Spleen (tissue), 11 donors: Measurements from ENCODE around the gene ST8SIA2. TPM values are rescaled to one million over a fixed set of nuclear protein-coding genes. Genes with fewer than 3 reads are reported as not detected.

Experiments used
- DNase-seq: peaks from one replicate; pipeline ENCODE4 v3.0.0-alpha.2; 2020
- H3K27ac ChIP-seq, 8 donors: fragments of 200-600 bp; sonication (generic) in 7 of 8; 1 replicate in 4 of 8; 2 replicates in 4 of 8; pipeline versions ENCODE4 v1.5.0 to v1.8.0; 2016 to 2021; ENCODE audit warnings: inconsistent platforms in 4 of 8, mild to moderate bottlenecking in 4 of 8, moderate library complexity in 1 of 8
- H3K27me3 ChIP-seq, 7 donors: fragments of 200-600 bp; sonication (generic) in 6 of 7; replicated peaks in 1 of 7; 1 replicate in 4 of 7; 2 replicates in 3 of 7; pipeline versions ENCODE4 v1.5.0 to v1.8.0; 2016 to 2021; ENCODE audit warnings: inconsistent platforms in 3 of 7, mild to moderate bottlenecking in 1 of 7
- H3K36me3 ChIP-seq, 6 donors: fragments of 200-600 bp; sonication (generic) in 5 of 6; 1 replicate in 4 of 6; 2 replicates in 2 of 6; pipeline versions ENCODE4 v1.5.0 to v1.8.0; 2016 to 2021; ENCODE audit warnings: inconsistent platforms in 2 of 6
- H3K4me1 ChIP-seq, 6 donors: fragments of 200-600 bp; sonication (generic) in 5 of 6; 1 replicate in 3 of 6; 2 replicates in 3 of 6; pipeline versions ENCODE4 v1.5.0 to v1.8.0; 2016 to 2021; ENCODE audit warnings: inconsistent platforms in 3 of 6
- H3K4me3 ChIP-seq, 8 donors: fragments of 200-600 bp; sonication (generic) in 7 of 8; 1 replicate in 4 of 8; 2 replicates in 4 of 8; pipeline versions ENCODE4 v1.5.0 to v1.8.0; 2016 to 2021; ENCODE audit warnings: inconsistent platforms in 4 of 8, mild to moderate bottlenecking in 4 of 8, moderate library complexity in 2 of 8
- H3K9me3 ChIP-seq, 8 donors: fragments of 200-600 bp; sonication (generic) in 7 of 8; 1 replicate in 4 of 8; 2 replicates in 4 of 8; pipeline versions ENCODE4 v1.5.0 to v1.8.0; 2016 to 2021; ENCODE audit warnings: inconsistent platforms in 4 of 8
- POLR2A ChIP-seq, 3 donors: fragments of 450-650 bp; IDR thresholded peaks; one replicate each; pipeline ENCODE4 v1.5.1; 2017; ENCODE audit warnings: antibody characterized with exemption in 3 of 3, mild to moderate bottlenecking in 1 of 3
- POLR2AphosphoS5 ChIP-seq, 3 donors: sonication (generic); formaldehyde crosslinking; IDR thresholded peaks; one replicate each; pipeline ENCODE4 v1.5.1; 2017; ENCODE audit warnings: antibody characterized with exemption in 3 of 3
- WGBS, 5 donors: extraction: QIAGEN DNeasy Blood & Tissue Kit in 3 of 5; methylation state at CpG; one replicate each; pipeline versions ENCODE4 v1.1.5 to v1.1.7; 2013 to 2018; 5-methylcytosine and 5-hydroxymethylcytosine counted together
- intact Hi-C: fragments of 100-400 bp; cut with DNase I; formaldehyde crosslinking; loops from one replicate; pipeline ENCODE4 v1.15.0; 2023; ENCODE audit warnings: low total_unique reads
- polyA plus RNA-seq, 3 donors: library from polyadenylated mRNA; stranded (reverse); fragments of 200-250 nt; gene quantifications; one replicate each; pipeline ENCODE4 v1.2.1, GENCODE V29; 2013
- total RNA-seq, 7 donors: library from RNA; depleted of rRNA in 3 of 7; stranded (reverse); fragments of >200 nt in 3 of 7; fragmentation: NEBNext Ultra II Directional in 4 of 7; extraction: Animal tissue kit (Norgen Biotek cat#: 25700) in 4 of 7; gene quantifications; one replicate each; pipeline versions ENCODE4 v1.1.0 to v1.2.1, GENCODE V29; 2016 to 2021
- TF ChIP-seq, protein P1 (sequence below), 11 experiments: fragments of 200-600 bp in 7 of 11; fragments of 450-650 bp in 4 of 11; sonication (generic) in 4 of 11; IDR thresholded peaks in 8 of 11; conservative IDR thresholded peaks in 3 of 11; 1 replicate in 7 of 11; 2 replicates in 4 of 11; pipeline versions ENCODE4 v1.4.0 to v1.8.0; 2016 to 2021; ENCODE audit warnings: antibody characterized with exemption in 11 of 11, inconsistent platforms in 4 of 11, mild to moderate bottlenecking in 1 of 11
- donor health status: healthy with polysubstance abuse.
- donor health status: DM: no; HTN: no; CAD: no; lungs with moderate emphysema.
- donor health status: DM: no; HTN: no; CAD: no.
- donor health status: Bipolar disorder and iron deficiency.
- donor health status: healthy.
- donor health status: DM: no; HTN: no; CAD: no.
- donor health status: DM: yes; HTN: yes; CAD: no.

The ST8SIA2 gene
- total and polyA plus RNA-seq, 10 donors: not detected

DNA sequence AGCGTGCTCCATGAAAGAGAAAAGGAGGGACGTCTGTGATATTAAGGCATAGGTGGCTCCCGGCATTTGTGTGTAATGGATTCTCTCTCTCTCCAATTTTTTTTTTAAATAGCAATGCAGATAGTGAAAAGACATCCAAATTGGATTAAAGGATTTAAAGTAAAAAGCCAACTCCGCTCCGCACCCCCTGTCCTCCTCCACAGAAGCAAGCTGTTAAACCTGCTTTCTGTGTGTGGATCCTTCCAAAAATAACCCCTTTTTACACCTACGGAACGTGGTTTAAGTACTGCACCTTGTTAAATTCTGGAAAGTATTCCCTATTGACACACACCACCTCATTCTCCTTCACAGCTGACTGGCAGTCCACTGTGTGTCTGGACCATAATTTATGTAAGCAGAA is 61.6 kb downstream of the ST8SIA2 start:
- no peak for DNase-seq
- Histone ChIP-seq H3K36me3 (no peaks in the 10 kb centered on the region), H3K27me3 (peaks cover 0 to 12% (median 0%) of the 10 kb centered on the region in 7 donors), H3K9me3 (no peaks in the 10 kb centered on the region), H3K27ac (no peak overlapping the region), H3K4me1 (no peaks in the 10 kb centered on the region), H3K4me3 (no peak overlapping the region)
- 84 to 96% (median 94%) methylated on average over 7 of the region's 7 CpGs for WGBS, 5 donors
- intact Hi-C loops: no loop called here
- TF ChIP-seq POLR2A (IDR thresholded peaks at IDR 0.05): no peak
- no peak for TF ChIP-seq POLR2AphosphoS5 (IDR thresholded peaks at IDR 0.05)
- TF ChIP-seq, protein P1, sequence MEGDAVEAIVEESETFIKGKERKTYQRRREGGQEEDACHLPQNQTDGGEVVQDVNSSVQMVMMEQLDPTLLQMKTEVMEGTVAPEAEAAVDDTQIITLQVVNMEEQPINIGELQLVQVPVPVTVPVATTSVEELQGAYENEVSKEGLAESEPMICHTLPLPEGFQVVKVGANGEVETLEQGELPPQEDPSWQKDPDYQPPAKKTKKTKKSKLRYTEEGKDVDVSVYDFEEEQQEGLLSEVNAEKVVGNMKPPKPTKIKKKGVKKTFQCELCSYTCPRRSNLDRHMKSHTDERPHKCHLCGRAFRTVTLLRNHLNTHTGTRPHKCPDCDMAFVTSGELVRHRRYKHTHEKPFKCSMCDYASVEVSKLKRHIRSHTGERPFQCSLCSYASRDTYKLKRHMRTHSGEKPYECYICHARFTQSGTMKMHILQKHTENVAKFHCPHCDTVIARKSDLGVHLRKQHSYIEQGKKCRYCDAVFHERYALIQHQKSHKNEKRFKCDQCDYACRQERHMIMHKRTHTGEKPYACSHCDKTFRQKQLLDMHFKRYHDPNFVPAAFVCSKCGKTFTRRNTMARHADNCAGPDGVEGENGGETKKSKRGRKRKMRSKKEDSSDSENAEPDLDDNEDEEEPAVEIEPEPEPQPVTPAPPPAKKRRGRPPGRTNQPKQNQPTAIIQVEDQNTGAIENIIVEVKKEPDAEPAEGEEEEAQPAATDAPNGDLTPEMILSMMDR (IDR thresholded peaks at IDR 0.05 in 8 of 11, conservative IDR thresholded peaks at IDR 0.05 in 3 of 11): no peak

DNA sequence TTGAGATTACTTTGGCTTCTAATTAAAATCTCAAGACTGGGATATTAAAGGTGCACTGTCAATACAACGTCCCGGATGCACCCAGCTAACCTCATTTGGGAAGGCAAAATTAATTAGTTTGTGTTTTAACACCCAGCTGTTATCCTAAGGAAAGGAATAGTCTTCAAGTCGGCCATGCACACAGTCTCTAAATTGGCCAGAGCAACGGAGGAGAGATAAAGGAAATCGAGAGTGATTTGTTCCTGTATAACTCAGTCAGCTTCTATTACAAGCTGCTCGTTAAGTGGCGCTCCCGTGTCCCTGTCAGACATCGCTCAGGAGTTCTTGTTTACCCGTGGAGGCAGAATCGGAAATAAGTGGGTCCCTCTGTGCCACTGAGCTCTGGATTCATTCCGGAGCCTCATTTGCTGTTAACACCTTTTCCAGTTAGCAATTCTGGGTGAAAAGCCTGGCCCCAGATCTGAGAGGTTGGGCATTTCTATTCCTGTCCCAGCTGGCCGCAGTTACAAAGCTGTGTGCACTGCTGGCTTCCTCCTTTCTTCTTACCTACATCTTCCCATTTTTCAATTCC is 63.9 kb downstream of the ST8SIA2 start:
- DNase-seq: no peak
- intact Hi-C loops: no loop called here
- Histone ChIP-seq H3K4me3 (no peak overlapping the region), H3K27me3 (peaks cover 0 to 7% (median 0%) of the 10 kb centered on the region in 7 donors), H3K36me3 (no peaks in the 10 kb centered on the region), H3K4me1 (no peaks in the 10 kb centered on the region), H3K9me3 (no peaks in the 10 kb centered on the region), H3K27ac (no peak overlapping the region)
- TF ChIP-seq POLR2A (IDR thresholded peaks at IDR 0.05): no peak
- TF ChIP-seq, protein P1 (IDR thresholded peaks at IDR 0.05 in 8 of 11, conservative IDR thresholded peaks at IDR 0.05 in 3 of 11): no peak
- 60 to 70% (median 69%) methylated on average over 13 of the region's 13 CpGs for WGBS, 5 donors

DNA sequence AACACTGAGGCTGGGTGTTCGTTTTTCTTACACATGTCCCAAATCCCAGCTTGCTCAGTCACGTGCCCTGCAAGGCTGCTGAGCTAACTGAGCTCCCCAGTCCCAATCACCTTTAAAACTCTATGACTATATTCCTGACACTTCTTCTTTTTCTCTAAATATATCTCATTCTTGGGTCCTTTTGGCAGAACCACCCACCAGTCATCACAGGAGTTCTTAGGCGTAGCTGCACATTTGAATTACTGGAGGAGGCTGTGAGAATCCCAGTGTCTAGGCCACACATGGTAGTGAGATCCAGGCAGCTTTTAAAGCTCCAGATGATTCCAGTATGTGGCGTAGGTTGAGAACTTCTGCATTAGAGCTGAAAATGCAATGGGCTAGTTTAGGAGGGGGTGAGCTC is 66.3 kb downstream of the ST8SIA2 start:
- WGBS, 5 donors: 79 to 89% (median 82%) methylated on average over 4 of the region's 4 CpGs
- no peak for TF ChIP-seq POLR2AphosphoS5 (IDR thresholded peaks at IDR 0.05)
- TF ChIP-seq, protein P1 (IDR thresholded peaks at IDR 0.05 in 8 of 11, conservative IDR thresholded peaks at IDR 0.05 in 3 of 11): no peak
- no peak for TF ChIP-seq POLR2A (IDR thresholded peaks at IDR 0.05)
- no peaks in the 10 kb centered on the region for H3K9me3 ChIP-seq
- no peaks in the 10 kb centered on the region for H3K36me3 ChIP-seq
- DNase-seq: no peak
- H3K4me1 ChIP-seq: no peaks in the 10 kb centered on the region
- H3K27ac ChIP-seq: no peak overlapping the region
- H3K4me3 ChIP-seq: no peak overlapping the region
- peaks cover 0 to 4% (median 0%) of the 10 kb centered on the region in 7 donors for H3K27me3 ChIP-seq
- intact Hi-C loops: no loop called here

DNA sequence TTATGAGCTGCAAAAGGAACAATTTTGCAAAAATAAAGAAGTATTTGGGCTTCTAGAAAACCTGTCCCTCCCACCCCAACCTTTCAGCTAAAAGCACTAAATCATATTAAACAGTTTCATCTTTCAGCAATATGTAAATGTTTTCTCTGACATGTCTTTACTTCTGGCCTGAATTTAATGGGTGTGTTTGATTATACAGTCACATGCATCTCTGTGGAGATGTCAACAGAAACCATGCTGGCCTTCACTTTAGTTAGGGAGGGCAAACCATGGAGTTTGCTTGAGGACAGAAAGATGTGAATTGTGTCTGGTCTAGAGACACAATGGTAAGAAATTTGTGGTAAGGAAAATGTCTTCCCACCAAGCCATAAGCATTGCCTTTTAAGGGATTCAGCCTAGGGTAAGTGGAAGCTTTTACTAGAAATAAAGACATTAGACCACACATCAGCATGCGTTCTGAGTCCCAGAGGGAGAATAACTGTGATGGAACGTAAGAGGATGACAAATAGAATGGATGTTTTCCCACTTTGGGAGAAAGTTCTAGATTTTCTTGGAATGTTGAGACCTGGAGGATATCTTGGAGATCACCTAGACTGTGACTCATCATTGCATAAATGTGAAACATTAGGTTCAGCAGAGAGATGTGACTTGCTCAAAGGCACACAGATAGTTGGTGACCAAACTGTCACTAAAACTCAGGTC is 68.9 kb downstream of the ST8SIA2 start:
- WGBS, 5 donors: 76 to 88% (median 81%) methylated on average over 2 of the region's 2 CpGs
- H3K9me3 ChIP-seq: no peaks in the 10 kb centered on the region
- intact Hi-C loops: no loop called here
- H3K36me3 ChIP-seq: no peaks in the 10 kb centered on the region
- peaks cover 0 to 10% (median 0%) of the 10 kb centered on the region in 7 donors for H3K27me3 ChIP-seq
- TF ChIP-seq, protein P1 (IDR thresholded peaks at IDR 0.05 in 8 of 11, conservative IDR thresholded peaks at IDR 0.05 in 3 of 11): no peak
- no peak for TF ChIP-seq POLR2A (IDR thresholded peaks at IDR 0.05)
- TF ChIP-seq POLR2AphosphoS5 (IDR thresholded peaks at IDR 0.05): no peak
- H3K4me1 ChIP-seq: no peaks in the 10 kb centered on the region
- no peak overlapping the region for H3K4me3 ChIP-seq
- H3K27ac ChIP-seq: no peak overlapping the region
- no peak for DNase-seq
